BE2C (cell line): ENCODE data around the gene ZNF593.

ENCODE experiments used
- DNase-seq: peaks from one replicate; pipeline ENCODE4 v3.0.0-alpha.2; 2020
- H3K27me3 ChIP-seq: fragments of 250-450 bp; sonication (Bioruptor Pico); 2 replicates; pipeline ENCODE4 v1.5.1; 2020; ENCODE audit warnings: mild to moderate bottlenecking
- H3K36me3 ChIP-seq: fragments of 250-450 bp; sonication (Bioruptor Pico); 2 replicates; pipeline ENCODE4 v1.5.1; 2020; ENCODE audit warnings: mild to moderate bottlenecking
- H3K4me1 ChIP-seq: fragments of 250-450 bp; sonication (Bioruptor Pico); 2 replicates; pipeline ENCODE4 v1.5.1; 2020
- H3K4me3 ChIP-seq: 2 replicates; pipeline ENCODE4 v1.5.1; 2011; ENCODE audit warnings: low read depth, low read length
- H3K9me3 ChIP-seq: fragments of 250-450 bp; sonication (Bioruptor Pico); 2 replicates; pipeline ENCODE4 v1.5.1; 2020
- TF ChIP-seq, protein P1 (sequence below): IDR thresholded peaks from 2 replicates; pipeline ENCODE4 v1.5.1; 2012; ENCODE audit warnings: mild to moderate bottlenecking, low read depth, low read length

ZNF593 gene

DNA sequence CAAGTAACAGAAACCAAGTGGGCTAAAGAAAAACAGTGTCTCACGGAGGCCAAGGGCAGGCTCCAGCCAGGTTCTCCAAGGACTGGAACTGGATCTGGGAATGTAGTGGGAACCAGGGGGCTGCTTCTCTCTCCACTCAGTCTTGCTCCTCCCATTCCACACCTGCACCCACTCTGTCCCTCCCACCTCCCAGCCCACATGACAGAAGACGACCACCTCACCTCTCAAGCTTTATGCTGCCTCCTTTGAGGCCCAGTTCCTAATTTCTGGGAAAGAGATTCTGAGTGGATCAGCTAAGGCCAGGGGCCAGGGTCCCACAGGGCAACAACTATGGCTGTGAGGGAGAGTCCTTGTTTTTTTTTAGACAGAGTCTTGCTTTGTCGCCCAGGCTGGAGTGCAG is 45.5 kb downstream of the ZNF593 start:
- no peaks in the 10 kb centered on the region for H3K9me3 ChIP-seq
- H3K4me3 ChIP-seq = no peak overlapping the region
- TF ChIP-seq, protein P1, sequence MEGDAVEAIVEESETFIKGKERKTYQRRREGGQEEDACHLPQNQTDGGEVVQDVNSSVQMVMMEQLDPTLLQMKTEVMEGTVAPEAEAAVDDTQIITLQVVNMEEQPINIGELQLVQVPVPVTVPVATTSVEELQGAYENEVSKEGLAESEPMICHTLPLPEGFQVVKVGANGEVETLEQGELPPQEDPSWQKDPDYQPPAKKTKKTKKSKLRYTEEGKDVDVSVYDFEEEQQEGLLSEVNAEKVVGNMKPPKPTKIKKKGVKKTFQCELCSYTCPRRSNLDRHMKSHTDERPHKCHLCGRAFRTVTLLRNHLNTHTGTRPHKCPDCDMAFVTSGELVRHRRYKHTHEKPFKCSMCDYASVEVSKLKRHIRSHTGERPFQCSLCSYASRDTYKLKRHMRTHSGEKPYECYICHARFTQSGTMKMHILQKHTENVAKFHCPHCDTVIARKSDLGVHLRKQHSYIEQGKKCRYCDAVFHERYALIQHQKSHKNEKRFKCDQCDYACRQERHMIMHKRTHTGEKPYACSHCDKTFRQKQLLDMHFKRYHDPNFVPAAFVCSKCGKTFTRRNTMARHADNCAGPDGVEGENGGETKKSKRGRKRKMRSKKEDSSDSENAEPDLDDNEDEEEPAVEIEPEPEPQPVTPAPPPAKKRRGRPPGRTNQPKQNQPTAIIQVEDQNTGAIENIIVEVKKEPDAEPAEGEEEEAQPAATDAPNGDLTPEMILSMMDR = no peak
- no peaks in the 10 kb centered on the region for H3K36me3 ChIP-seq
- no peak for DNase-seq
- no peaks in the 10 kb centered on the region for H3K4me1 ChIP-seq
- H3K27me3 ChIP-seq = no peaks in the 10 kb centered on the region

DNA sequence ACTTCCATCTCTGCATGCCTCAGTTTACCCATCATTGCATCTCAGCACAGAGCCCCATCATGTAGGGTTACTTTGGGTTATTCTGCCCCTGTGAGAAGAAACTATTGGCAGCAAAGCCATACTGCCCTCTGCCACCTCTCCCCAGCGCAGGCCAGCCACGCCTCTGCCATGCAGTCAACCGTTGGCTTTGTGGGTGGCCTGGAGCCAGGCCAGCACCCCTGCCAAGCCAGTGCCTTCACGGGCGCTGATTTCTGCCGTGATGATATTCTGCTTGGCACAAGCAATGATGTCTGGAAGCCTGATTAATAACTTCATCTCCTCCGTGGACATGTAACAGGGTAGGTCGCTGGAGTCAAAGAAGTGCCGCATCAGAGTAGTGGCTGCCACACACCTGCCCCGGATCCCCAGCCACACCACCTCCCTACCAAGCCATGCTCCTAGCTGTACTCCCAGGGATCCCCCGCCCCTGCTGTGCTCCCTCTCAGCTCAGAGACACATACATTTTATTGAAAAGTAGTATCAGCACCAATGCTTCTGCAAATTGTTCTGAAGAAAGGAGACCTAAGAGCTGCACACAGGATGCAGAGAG is 49.3 kb downstream of the ZNF593 start:
- DNase-seq = no peak
- Histone ChIP-seq H3K36me3 (no peaks in the 10 kb centered on the region), H3K27me3 (no peaks in the 10 kb centered on the region), H3K4me1 (no peaks in the 10 kb centered on the region), H3K9me3 (no peaks in the 10 kb centered on the region), H3K4me3 (no peak overlapping the region)
- TF ChIP-seq, protein P1 = no peak
